Measurements from ENCODE around the gene ELMO1. TPM values are rescaled to one million over a fixed set of nuclear protein-coding genes. Genes with fewer than 3 reads are reported as not detected.

The ELMO1 gene
- total RNA-seq, 1 donor from 2014 or later = 11.4 TPM

DNA sequence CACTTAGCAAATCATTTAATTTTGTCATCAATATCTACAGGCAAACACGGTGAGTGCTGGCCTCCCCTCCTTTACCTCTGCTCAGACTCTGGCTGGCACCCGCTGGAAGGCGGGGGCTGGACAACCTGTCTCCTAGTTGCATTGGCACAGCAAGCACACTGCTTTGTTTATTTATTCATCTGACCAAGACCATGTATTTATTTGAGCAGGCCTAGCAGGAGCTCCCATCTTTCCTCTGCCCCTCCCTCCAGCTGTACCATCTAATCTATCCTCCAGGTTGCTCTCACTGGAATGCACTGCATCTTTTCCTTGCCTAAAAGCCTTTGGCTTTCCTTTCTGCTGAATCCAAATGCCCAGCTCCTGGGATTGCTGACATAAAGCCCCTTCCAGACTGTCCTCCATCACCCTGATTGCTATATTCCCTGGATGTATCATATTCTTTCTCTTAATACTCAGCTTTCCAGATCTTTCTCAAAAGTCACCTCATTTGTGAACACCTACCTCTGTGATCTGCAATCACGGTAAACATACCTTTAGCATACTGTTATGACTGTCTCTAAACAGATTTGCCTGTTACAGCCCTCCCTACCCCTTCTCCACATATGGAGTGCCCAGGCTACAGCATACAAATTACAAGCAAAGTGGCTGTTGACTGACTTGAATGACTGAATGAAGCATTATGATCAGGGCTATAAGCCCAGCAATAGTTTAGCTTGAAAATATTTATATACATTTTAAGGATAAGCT lies 9.6 kb downstream of the ELMO1 start:
- DNase-seq (ENCODE audit: low spot score) = no peak
- intact Hi-C loops (cut with DNase I) = no loop called here

- intact Hi-C loops (cut with DNase I) = no loop called here
- DNase-seq (ENCODE audit: low spot score) = no peak
These were observed 13.4 kb downstream of the ELMO1 start for GRCh38 chr7:37435156-37435855.

DNA sequence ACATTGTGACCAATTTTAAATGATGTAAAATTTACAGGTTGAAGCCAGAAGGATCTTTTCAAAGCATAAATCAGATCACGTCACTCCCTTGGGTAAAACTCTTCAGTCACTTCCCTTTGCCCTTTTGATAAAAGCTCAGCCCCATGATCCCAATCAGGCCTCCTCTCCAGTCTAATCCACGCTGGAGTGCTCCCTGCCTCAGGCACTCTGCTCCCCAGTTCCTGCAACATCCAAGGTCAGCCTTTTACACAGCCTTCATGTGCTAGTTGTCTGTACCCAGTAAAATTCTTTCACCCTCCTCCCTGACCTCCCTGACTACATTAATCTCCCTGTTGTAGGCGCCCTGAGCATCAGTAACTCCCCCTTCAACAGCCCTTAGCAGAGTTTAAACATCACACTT lies 14.1 kb downstream of the ELMO1 start:
- DNase-seq (ENCODE audit: low spot score) = no peak
- intact Hi-C loops (cut with DNase I) = no loop called here

GRCh38 chr7:37433166-37433565 lies 15.5 kb downstream of the ELMO1 start:
- DNase-seq (ENCODE audit: low spot score) = no peak
- intact Hi-C loops (cut with DNase I) = no loop called here

GRCh38 chr7:37432281-37432920 lies 16.3 kb downstream of the ELMO1 start:
- intact Hi-C loops (cut with DNase I) = no loop called here
- DNase-seq (ENCODE audit: low spot score) = no peak

DNA sequence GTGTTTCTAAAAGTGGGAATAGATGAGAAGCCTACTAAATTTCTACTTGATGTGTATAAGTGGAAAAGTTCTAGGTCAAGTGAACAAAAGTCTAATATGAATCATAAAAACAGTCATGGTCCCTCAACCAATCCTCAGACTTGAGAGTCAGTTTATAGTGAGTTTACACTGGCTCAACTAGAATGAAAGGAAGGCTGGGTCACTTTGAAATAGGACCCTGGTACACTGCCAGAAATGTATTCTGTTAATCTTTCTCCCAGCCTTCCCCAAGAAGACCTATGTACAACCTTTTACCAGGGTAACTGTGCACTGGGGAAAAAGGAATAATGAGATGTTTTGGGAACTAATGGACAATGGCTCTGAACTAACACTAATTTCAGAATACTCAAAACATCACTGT lies 17.3 kb downstream of the ELMO1 start:
- DNase-seq (ENCODE audit: low spot score) = no peak
- intact Hi-C loops (cut with DNase I) = no loop called here

- DNase-seq (ENCODE audit: low spot score) = no peak
- intact Hi-C loops (cut with DNase I) = no loop called here
These were observed 18.0 kb downstream of the ELMO1 start for GRCh38 chr7:37430640-37431039.

GRCh38 chr7:37430171-37430570 lies 18.5 kb downstream of the ELMO1 start:
- intact Hi-C loops (cut with DNase I) = no loop called here
- DNase-seq (ENCODE audit: low spot score) = no peak

DNA sequence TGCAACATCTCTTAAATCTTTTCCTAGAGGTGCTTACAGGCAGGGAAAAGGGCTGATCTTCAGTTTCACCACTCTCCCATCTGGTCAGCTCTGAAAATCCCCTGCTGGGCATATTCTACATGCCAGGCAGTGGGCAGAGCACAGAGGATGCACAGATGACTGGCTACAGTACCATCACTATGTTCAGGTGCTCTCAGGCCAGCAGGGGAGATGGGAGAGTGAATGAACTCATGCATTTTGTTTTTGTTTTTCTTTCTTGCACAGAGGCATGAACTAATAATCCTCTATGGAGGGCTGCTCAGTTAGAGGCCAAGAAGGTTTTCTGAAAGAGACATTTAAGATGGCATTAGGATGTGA lies 19.3 kb downstream of the ELMO1 start:
- intact Hi-C loops (cut with DNase I) = no loop called here
- DNase-seq (ENCODE audit: low spot score) = no peak

- intact Hi-C loops (cut with DNase I) = no loop called here
- no peak for DNase-seq (ENCODE audit: low spot score)
These were observed 19.8 kb downstream of the ELMO1 start for GRCh38 chr7:37428681-37429434.

DNA sequence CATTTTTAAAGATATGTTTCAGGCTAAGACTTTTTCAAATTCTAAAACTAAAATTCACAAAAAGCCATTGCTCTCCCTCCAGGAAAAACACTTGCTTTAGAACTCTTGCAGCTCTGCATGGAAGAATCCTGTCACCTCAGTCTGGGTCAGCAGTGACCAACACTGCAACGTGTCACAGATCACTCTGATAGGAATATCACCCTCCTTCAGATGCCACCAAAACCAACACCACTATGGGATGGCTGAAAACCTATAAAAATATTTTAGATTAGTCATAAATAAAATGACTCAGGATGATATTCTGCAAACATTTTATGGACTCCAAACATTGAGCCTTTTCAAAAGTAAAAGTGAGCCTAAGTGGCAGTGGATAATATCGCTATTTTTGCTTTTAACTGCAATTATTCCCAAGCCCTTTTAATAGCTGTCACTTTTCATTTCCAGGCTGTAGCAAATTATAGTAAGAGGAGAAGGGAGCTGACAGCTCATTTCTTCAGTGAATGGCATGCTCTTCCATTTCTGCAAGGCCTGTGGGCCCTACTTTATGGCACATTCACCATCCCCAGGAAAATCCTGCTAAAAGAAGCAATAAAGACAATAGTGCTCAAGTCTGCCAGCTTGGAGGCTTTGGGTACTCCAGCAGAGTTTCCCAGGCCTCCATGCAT lies 21.3 kb downstream of the ELMO1 start:
- DNase-seq (ENCODE audit: low spot score) = no peak

DNA sequence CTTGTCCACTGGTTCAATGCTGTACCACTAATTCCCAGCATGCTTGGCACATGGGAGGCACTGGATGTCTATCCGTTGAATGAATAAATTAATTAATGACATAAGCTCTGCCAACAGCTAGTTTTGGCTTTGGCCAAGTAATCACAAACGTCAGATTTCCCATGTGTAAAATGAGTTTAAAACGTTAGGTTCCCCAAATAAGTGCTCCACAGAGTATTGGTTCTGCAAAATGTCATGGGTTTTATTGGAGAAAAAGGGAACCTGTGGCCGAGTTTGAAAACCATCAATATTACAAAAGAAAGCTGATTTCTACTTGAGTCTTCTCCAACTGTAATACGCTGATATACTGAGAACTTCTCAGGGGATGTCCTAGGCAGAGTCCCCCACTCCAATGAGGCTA lies 23.2 kb downstream of the ELMO1 start:
- intact Hi-C loops (cut with DNase I) = no loop called here
- DNase-seq (ENCODE audit: low spot score) = no peak

More for the DNA sequence above, 21.3 kb downstream of the ELMO1 start:
- intact Hi-C loops (cut with DNase I) = no loop called here

DNA sequence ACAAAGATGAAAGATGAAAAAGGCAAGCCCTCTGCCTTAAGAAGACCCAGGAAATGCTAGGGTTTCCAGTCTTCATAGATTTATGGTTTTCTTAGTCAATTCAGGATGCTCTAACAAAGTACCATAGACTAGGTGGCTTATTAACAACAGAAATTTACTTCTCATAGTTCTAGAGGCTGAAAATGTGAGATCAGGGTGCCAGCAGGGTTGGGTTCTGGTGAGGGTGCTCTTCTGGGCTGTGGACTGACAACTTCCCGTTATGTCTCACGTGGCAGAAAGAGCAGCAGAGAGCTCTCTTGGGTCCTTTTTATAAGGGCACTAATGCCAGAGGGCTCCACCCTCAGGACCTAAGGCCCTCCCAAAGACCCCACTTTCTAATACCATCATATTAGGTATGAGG lies 23.7 kb downstream of the ELMO1 start:
- intact Hi-C loops (cut with DNase I) = no loop called here
- no peak for DNase-seq (ENCODE audit: low spot score)

GRCh38 chr7:37424521-37424920 lies 24.1 kb downstream of the ELMO1 start:
- no peak for DNase-seq (ENCODE audit: low spot score)
- intact Hi-C loops (cut with DNase I) = no loop called here

DNA sequence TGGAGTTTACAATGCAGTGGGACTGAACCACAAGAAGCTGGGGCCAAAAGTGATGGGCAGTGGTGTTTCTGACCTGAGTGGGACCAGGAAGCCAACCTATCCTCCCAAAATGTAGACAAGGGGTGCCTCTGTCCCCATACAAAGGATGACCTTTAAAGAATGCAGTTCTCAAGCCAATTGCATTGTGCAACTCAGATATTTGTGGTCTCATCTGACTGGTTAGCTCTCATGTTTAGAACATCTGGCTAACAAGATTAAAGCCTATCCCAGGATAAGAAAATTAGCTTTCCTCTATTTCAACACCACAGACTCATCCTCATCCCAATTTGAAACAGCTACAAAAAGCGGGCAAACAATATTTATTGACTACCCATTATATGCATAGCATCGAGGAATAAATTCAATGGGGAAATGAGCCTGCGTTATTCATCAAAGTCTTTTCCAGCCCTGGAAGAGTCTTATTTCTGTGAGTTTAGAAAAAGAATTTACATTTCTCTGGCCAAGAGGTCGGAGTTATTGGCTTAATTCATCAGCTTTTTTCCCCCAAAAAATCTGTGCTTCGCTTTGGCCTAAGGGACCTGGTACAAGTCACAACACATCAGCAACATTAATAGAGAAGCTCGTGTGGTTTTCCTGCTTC lies 26.7 kb downstream of the ELMO1 start:
- no peak for DNase-seq (ENCODE audit: low spot score)
- intact Hi-C loops (cut with DNase I) = no loop called here

- DNase-seq (ENCODE audit: low spot score) = no peak
- intact Hi-C loops (cut with DNase I) = no loop called here
These were observed 27.5 kb downstream of the ELMO1 start for GRCh38 chr7:37420946-37421695.

GRCh38 chr7:37419496-37419895 lies 29.2 kb downstream of the ELMO1 start:
- DNase-seq (ENCODE audit: low spot score) = no peak
- intact Hi-C loops (cut with DNase I) = no loop called here

GRCh38 chr7:37418381-37418780 lies 30.3 kb downstream of the ELMO1 start:
- no peak for DNase-seq (ENCODE audit: low spot score)
- intact Hi-C loops (cut with DNase I) = no loop called here

- intact Hi-C loops (cut with DNase I) = no loop called here
- DNase-seq (ENCODE audit: low spot score) = no peak
These were observed 31.6 kb downstream of the ELMO1 start for GRCh38 chr7:37417107-37417474.
